NT2/D1 (cell line): ENCODE data around the gene CALY.

Experiments used
- DNase-seq: peaks from one replicate; pipeline ENCODE4 v3.0.0-alpha.2; 2011; ENCODE audit warnings: low read depth, low spot score
- H3K27me3 ChIP-seq: 2 replicates; pipeline ENCODE4 v1.6.0; 2011; ENCODE audit warnings: mild to moderate bottlenecking; ENCODE audit not compliant: insufficient read length, insufficient read depth
- H3K36me3 ChIP-seq: 2 replicates; pipeline ENCODE4 v1.6.1; 2011; ENCODE audit warnings: mild to moderate bottlenecking, low read length, mixed read lengths; ENCODE audit not compliant: insufficient read depth, insufficient read length
- H3K4me1 ChIP-seq: 2 replicates; pipeline ENCODE4 v1.5.1; 2011; ENCODE audit not compliant: insufficient read depth, insufficient read length
- H3K4me3 ChIP-seq: 2 replicates; pipeline ENCODE4 v1.5.1; 2011; ENCODE audit warnings: low read depth; ENCODE audit not compliant: insufficient read length
- H3K9ac ChIP-seq: 2 replicates; pipeline ENCODE4 v1.6.0; 2011; ENCODE audit warnings: low read depth; ENCODE audit not compliant: insufficient read length
- H3K9me3 ChIP-seq: 2 replicates; pipeline ENCODE4 v1.5.1; 2011; ENCODE audit warnings: mild to moderate bottlenecking, low read length; ENCODE audit not compliant: insufficient read depth
- SUZ12 ChIP-seq: IDR thresholded peaks from 2 replicates; pipeline ENCODE4 v1.6.1; 2011; ENCODE audit not compliant: insufficient read length, insufficient read depth; ENCODE audit errors: extremely low read depth
- YY1 ChIP-seq: IDR thresholded peaks from 2 replicates; pipeline ENCODE4 v1.6.1; 2011; ENCODE audit not compliant: insufficient read length, insufficient read depth
- ZNF274 ChIP-seq: IDR thresholded peaks from 2 replicates; pipeline ENCODE4 v1.6.1; 2011; ENCODE audit warnings: mild to moderate bottlenecking, low read depth, low read length

The CALY gene

GRCh38 chr10:133316266-133316665 lies 20.4 kb downstream of the CALY start:
- Histone ChIP-seq H3K4me1 (peaks cover 8% of the 10 kb centered on the region), H3K9ac (no peak overlapping the region), H3K9me3 (no peaks in the 10 kb centered on the region; the same call in 1 of the 2 replicates), H3K36me3 (peaks cover 17% of the 10 kb centered on the region), H3K27me3 (peaks cover 10% of the 10 kb centered on the region), H3K4me3 (no peak overlapping the region)
- no peak for DNase-seq
- TF ChIP-seq YY1: no peak
- TF ChIP-seq SUZ12: no peak
- TF ChIP-seq ZNF274: no peak

- Histone ChIP-seq H3K36me3 (peaks cover 20% of the 10 kb centered on the region), H3K9me3 (no peaks in the 10 kb centered on the region; the same call in 1 of the 2 replicates), H3K4me3 (no peak overlapping the region), H3K4me1 (peaks cover 8% of the 10 kb centered on the region), H3K9ac (no peak overlapping the region), H3K27me3 (peaks cover 10% of the 10 kb centered on the region)
- DNase-seq: no peak
- TF ChIP-seq YY1 (no peak), ZNF274 (no peak), SUZ12 (no peak)
Measured at GRCh38 chr10:133315847-133316246, 20.8 kb downstream of the CALY start.

- H3K9ac ChIP-seq: no peak overlapping the region
- H3K9me3 ChIP-seq: no peaks in the 10 kb centered on the region; the same call in 1 of the 2 replicates
- no peak for TF ChIP-seq ZNF274
- no peak for DNase-seq
- H3K27me3 ChIP-seq: peaks cover 10% of the 10 kb centered on the region
- peaks cover 30% of the 10 kb centered on the region for H3K36me3 ChIP-seq
- H3K4me3 ChIP-seq: no peak overlapping the region
- H3K4me1 ChIP-seq: peaks cover 8% of the 10 kb centered on the region
Measured at GRCh38 chr10:133314911-133315310, 21.8 kb downstream of the CALY start.

- Histone ChIP-seq H3K9ac (no peak overlapping the region), H3K36me3 (peaks cover 36% of the 10 kb centered on the region), H3K27me3 (no peaks in the 10 kb centered on the region), H3K4me3 (no peak overlapping the region), H3K4me1 (peaks cover 10% of the 10 kb centered on the region), H3K9me3 (no peaks in the 10 kb centered on the region; the same call in 1 of the 2 replicates)
- DNase-seq: no peak
- no peak for TF ChIP-seq YY1
- no peak for TF ChIP-seq SUZ12
- TF ChIP-seq ZNF274: no peak
Measured at GRCh38 chr10:133313192-133313591, 23.5 kb downstream of the CALY start.

GRCh38 chr10:133312769-133313145 lies 23.9 kb downstream of the CALY start:
- Histone ChIP-seq H3K36me3 (peaks cover 36% of the 10 kb centered on the region), H3K9me3 (no peaks in the 10 kb centered on the region; the same call in 1 of the 2 replicates), H3K27me3 (no peaks in the 10 kb centered on the region), H3K4me3 (no peak overlapping the region), H3K9ac (no peak overlapping the region), H3K4me1 (peaks cover 10% of the 10 kb centered on the region)
- DNase-seq: no peak
- TF ChIP-seq ZNF274 (no peak), YY1 (no peak), SUZ12 (no peak)

- no peaks in the 10 kb centered on the region for H3K27me3 ChIP-seq
- H3K4me1 ChIP-seq: peaks cover 10% of the 10 kb centered on the region
- TF ChIP-seq ZNF274 (no peak), SUZ12 (no peak), YY1 (no peak)
- no peaks in the 10 kb centered on the region; the same call in 1 of the 2 replicates for H3K9me3 ChIP-seq
- no peak overlapping the region for H3K9ac ChIP-seq
- DNase-seq: no peak
- no peak overlapping the region for H3K4me3 ChIP-seq
- peaks cover 37% of the 10 kb centered on the region for H3K36me3 ChIP-seq
Measured at GRCh38 chr10:133312016-133312768, 24.5 kb downstream of the CALY start.

- TF ChIP-seq YY1 (no peak), SUZ12 (no peak), ZNF274 (no peak)
- H3K4me3 ChIP-seq: no peak overlapping the region
- H3K36me3 ChIP-seq: peaks cover 42% of the 10 kb centered on the region
- H3K27me3 ChIP-seq: no peaks in the 10 kb centered on the region
- DNase-seq: no peak
- H3K9me3 ChIP-seq: no peaks in the 10 kb centered on the region; the same call in 1 of the 2 replicates
- no peak overlapping the region for H3K9ac ChIP-seq
- H3K4me1 ChIP-seq: peaks cover 10% of the 10 kb centered on the region
Measured at GRCh38 chr10:133311570-133311969, 25.1 kb downstream of the CALY start.
